GM12865 (cell line): ENCODE data around the gene BCL7C.

ENCODE experiments used
- DNase-seq: peaks from one replicate; pipeline ENCODE4 v3.0.0; 2010; ENCODE audit warnings: low read depth
- H3K4me3 ChIP-seq: 2 replicates; pipeline ENCODE4 v1.5.1; 2011; ENCODE audit warnings: mild to moderate bottlenecking, low read depth, low read length, control low read depth
- TF ChIP-seq, protein P1 (sequence below): IDR thresholded peaks from 2 replicates; pipeline ENCODE4 v1.5.1; 2011; ENCODE audit warnings: low read length, control low read depth, low read depth, inconsistent platforms; ENCODE audit not compliant: insufficient read depth; ENCODE audit errors: missing control alignments

The BCL7C gene

DNA sequence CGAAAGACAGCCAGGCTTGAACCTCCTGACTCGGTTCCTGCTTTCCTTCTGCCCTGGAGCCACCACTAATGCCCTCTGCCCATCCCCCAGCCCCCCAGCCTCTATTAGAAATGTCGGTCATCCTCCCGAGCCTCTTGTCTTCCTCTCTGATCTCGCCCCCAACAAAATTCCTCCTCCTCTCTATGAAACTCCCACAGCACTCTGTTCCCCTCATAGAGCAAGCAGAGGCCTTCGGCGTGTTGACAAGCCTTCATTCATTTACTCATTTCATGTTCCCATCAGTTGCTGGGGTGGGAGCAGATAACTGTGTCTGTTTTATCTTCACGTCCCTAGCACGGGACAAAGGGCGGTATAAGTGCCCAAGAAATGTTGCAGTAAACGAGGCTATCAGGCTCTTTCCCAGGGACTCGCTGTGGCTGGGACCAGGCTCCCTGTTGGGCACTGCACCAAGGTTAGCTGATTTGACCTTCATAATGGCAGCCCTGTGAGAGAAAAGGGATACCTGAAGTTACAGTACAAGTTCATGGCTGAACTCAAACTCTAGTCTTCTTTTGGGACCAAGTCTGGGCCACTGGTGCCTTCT lies 37.3 kb upstream of the BCL7C start:
- DNase-seq = no peak
- TF ChIP-seq, protein P1, sequence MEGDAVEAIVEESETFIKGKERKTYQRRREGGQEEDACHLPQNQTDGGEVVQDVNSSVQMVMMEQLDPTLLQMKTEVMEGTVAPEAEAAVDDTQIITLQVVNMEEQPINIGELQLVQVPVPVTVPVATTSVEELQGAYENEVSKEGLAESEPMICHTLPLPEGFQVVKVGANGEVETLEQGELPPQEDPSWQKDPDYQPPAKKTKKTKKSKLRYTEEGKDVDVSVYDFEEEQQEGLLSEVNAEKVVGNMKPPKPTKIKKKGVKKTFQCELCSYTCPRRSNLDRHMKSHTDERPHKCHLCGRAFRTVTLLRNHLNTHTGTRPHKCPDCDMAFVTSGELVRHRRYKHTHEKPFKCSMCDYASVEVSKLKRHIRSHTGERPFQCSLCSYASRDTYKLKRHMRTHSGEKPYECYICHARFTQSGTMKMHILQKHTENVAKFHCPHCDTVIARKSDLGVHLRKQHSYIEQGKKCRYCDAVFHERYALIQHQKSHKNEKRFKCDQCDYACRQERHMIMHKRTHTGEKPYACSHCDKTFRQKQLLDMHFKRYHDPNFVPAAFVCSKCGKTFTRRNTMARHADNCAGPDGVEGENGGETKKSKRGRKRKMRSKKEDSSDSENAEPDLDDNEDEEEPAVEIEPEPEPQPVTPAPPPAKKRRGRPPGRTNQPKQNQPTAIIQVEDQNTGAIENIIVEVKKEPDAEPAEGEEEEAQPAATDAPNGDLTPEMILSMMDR = no peak
- no peak overlapping the region for H3K4me3 ChIP-seq

DNA sequence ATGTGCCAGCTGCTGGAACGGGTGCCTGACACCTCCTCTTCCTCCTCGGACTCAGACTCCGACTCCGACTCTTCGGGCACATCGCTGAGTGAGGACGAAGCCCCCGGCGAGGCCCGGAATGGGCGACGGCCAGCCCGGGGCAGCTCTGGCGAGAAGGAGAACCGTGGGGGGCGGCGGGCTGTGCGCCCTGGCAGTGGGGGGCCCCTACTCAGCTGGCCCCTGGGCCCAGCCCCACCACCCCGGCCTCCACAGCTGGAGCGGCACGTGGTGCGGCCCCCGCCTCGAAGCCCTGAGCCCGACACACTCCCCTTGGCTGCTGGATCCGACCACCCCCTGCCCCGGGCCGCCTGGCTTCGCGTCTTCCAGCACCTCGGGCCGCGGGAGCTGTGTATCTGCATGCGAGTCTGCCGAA lies 36.3 kb upstream of the BCL7C start:
- DNase-seq = no peak
- H3K4me3 ChIP-seq = no peak overlapping the region
- TF ChIP-seq, protein P1 = no peak

DNA sequence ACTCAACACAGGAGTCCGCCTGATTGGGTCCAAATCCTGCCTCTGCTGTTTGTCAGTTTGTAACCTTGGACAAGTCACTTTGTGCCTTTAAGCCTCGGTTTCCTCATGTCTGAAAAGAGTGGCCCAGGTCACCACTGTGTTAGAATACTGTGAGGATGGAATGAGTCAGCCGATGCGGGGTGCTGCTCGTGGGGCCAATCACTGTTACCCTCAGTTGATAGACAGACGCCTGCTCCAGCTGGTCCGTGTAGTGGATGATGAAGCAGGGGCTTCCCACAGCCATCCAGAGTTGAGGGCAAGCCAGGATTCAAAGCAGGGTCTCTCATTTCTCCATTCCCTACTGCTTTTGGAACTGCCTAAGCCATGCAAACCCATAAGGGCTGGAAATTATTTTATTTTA lies 35.3 kb upstream of the BCL7C start:
- TF ChIP-seq, protein P1 = no peak
- no peak overlapping the region for H3K4me3 ChIP-seq
- no peak for DNase-seq

DNA sequence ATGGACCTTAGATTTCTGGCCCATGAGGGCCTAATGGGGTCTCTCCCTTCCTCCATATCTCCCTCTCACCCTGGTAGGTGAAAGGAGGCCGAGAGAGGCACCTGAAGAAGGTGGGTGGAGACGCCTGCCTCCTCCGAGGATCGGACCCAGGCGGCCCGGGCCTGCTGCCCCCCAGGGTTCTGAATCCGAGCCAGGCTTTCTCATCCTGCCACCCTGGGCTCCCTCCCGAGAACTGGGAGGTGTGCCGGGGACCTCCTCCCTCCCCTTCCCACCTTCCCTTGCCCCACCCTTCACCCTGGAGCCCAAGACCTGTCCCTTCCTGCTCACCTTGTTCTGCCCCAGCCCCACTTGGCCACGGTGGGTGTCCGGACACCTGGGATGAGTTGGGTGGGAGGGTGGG lies 34.5 kb upstream of the BCL7C start:
- TF ChIP-seq, protein P1 = no peak
- no peak overlapping the region for H3K4me3 ChIP-seq
- no peak for DNase-seq

DNA sequence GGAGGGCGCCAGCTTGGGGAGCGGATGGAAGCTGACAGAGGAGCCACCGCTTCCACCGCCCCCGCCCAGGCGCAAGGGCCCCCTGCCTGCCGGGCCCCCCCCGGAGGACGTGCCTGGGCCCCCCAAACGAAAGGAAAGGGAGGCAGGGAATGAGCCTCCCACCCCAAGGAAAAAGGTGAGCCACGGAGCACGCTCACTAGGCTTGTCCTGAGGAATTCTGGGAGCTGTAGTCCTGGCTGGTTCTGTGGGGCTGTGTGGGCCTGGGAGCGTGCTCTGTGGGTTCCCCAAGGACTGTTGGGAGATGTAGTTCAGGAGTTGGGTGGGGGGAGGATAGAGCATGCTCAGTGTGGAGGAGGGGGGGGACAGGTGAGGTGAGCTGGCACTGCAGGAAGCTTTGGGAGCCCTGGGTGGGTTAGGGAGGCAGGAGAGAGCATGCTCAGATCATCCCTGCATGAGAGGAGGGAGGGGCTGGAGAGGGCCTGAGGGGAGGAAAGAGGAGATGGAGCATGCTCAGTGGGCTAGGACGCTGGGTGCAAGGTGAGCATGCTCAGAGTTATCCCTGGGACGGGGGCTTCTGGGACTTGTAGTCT lies 34.0 kb upstream of the BCL7C start:
- H3K4me3 ChIP-seq = no peak overlapping the region
- DNase-seq = peak; percentile 63
- TF ChIP-seq, protein P1 = no peak

DNA sequence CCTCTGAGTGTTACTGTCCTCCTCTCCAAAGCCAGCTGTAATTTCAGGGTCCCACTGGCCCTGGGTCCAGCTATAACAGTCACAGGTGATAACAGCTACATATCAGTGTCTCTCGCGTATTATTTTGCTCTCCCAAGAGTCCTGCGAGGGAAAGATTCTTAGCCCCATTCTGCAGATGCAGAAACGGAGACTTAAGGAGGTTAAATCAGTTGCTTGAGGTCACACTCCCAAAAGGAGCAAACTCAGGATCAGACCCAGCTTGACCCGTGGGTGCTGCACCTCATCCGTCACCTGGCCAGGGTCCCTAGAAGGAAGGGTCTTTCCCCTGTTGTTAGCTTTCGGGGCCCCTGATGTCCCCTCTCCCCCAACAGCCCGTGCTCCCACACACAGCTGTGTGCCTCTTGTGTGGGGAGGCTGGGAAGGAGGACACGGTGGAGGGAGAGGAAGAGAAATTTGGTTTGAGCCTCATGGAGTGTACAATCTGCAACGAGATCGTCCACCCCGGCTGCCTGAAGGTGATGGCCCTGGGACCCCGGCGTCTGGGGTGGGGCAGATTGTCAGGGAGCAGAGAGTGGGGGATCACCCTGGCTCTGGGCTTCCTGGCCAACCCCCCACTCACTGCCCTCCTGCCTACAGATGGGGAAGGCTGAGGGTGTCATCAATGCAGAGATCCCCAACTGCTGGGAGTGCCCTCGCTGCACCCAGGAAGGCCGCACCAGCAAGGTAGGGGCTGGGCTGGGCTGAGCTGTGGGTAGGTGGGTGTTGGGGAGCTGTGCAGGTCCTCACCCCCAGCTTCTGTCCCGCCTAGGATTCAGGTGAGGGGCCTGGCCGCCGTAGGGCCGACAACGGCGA lies 33.3 kb upstream of the BCL7C start:
- no peak for DNase-seq
- H3K4me3 ChIP-seq = no peak overlapping the region
- TF ChIP-seq, protein P1 = no peak
